ENCODE measurements around the gene SELENOK. TPM values are rescaled to one million over a fixed set of nuclear protein-coding genes. Genes with fewer than 3 reads are reported as not detected.

The SELENOK gene
- total RNA-seq, 1 donor from 2014 or later = 55.0 TPM

- no peak for DNase-seq (ENCODE audit: extremely low spot score in 2 of 2)
- Histone ChIP-seq H3K27ac (no peak overlapping the region), H3K4me1 (peaks cover 16% of the 10 kb centered on the region), H3K36me3 (no peaks in the 10 kb centered on the region), H3K9me3 (no peaks in the 10 kb centered on the region), H3K27me3 (no peaks in the 10 kb centered on the region), H3K4me3 (no peak overlapping the region)
- TF ChIP-seq POLR2AphosphoS5 (IDR thresholded peaks at IDR 0.05; ENCODE audit: insufficient read depth in 1 of 2, low read depth in 1 of 2) = no peak
- TF ChIP-seq CTCF (IDR thresholded peaks at IDR 0.05) = no peak
- TF ChIP-seq POLR2A (IDR thresholded peaks at IDR 0.05) = no peak
- intact Hi-C loops (cut with DNase I) = no loop called here
Observed at GRCh38 chr3:53849916-53850315, 41.7 kb downstream of the SELENOK start.

GRCh38 chr3:53846851-53847155 is 44.9 kb downstream of the SELENOK start:
- intact Hi-C loops (cut with DNase I) = no loop called here
- no peak for DNase-seq (ENCODE audit: extremely low spot score in 2 of 2)
- Histone ChIP-seq H3K4me3 (peak overlapping the region; percentile 60 to 81), H3K9me3 (no peaks in the 10 kb centered on the region), H3K36me3 (no peaks in the 10 kb centered on the region), H3K27me3 (no peaks in the 10 kb centered on the region), H3K27ac (no peak overlapping the region), H3K4me1 (peaks cover 18% of the 10 kb centered on the region)
- TF ChIP-seq POLR2A (IDR thresholded peaks at IDR 0.05) (no peak), CTCF (IDR thresholded peaks at IDR 0.05) (no peak), POLR2AphosphoS5 (IDR thresholded peaks at IDR 0.05; ENCODE audit: insufficient read depth in 1 of 2, low read depth in 1 of 2) (no peak)

- Histone ChIP-seq H3K9me3 (no peaks in the 10 kb centered on the region), H3K36me3 (no peaks in the 10 kb centered on the region), H3K4me3 (peak within 1 kb of the TSS; percentile 60 to 81), H3K27ac (peak within 1 kb of the TSS; percentile 70), H3K4me1 (peaks cover 18% of the 10 kb centered on the region), H3K27me3 (no peaks in the 10 kb centered on the region)
- no peak for DNase-seq (ENCODE audit: extremely low spot score in 2 of 2)
- intact Hi-C loops (cut with DNase I) = no loop called here
- TF ChIP-seq CTCF (IDR thresholded peaks at IDR 0.05) = no peak
- TF ChIP-seq POLR2AphosphoS5 (IDR thresholded peaks at IDR 0.05; ENCODE audit: insufficient read depth in 1 of 2, low read depth in 1 of 2) = peak in 1 of 2 donors; percentile 54
- no peak for TF ChIP-seq POLR2A (IDR thresholded peaks at IDR 0.05)
Observed at GRCh38 chr3:53846134-53846850, 45.4 kb downstream of the SELENOK start, which contains the start of the genes CHDH and IL17RB. Gene CHDH, minus strand, starts transcription at chr3:53846419. Its CDS starts 22,411 bp downstream, at chr3:53824008. Gene IL17RB, plus strand, starts transcription at chr3:53846568. Its CDS starts 21 bp downstream, at chr3:53846589.

GRCh38 chr3:53845881-53846133 is 45.9 kb downstream of the SELENOK start:
- TF ChIP-seq CTCF (IDR thresholded peaks at IDR 0.05) (no peak), POLR2A (IDR thresholded peaks at IDR 0.05) (no peak), POLR2AphosphoS5 (IDR thresholded peaks at IDR 0.05; ENCODE audit: insufficient read depth in 1 of 2, low read depth in 1 of 2) (no peak)
- Histone ChIP-seq H3K4me1 (peaks cover 18% of the 10 kb centered on the region), H3K4me3 (peak overlapping the region; percentile 60 to 81), H3K27ac (peak overlapping the region; percentile 70), H3K36me3 (no peaks in the 10 kb centered on the region), H3K27me3 (no peaks in the 10 kb centered on the region), H3K9me3 (no peaks in the 10 kb centered on the region)
- intact Hi-C loops (cut with DNase I) = no loop called here
- no peak for DNase-seq (ENCODE audit: extremely low spot score in 2 of 2)

GRCh38 chr3:53845103-53845880 is 46.4 kb downstream of the SELENOK start:
- TF ChIP-seq POLR2A (IDR thresholded peaks at IDR 0.05) = no peak
- TF ChIP-seq CTCF (IDR thresholded peaks at IDR 0.05) = no peak
- no peak for TF ChIP-seq POLR2AphosphoS5 (IDR thresholded peaks at IDR 0.05; ENCODE audit: insufficient read depth in 1 of 2, low read depth in 1 of 2)
- Histone ChIP-seq H3K4me1 (peaks cover 18% of the 10 kb centered on the region), H3K27me3 (no peaks in the 10 kb centered on the region), H3K36me3 (no peaks in the 10 kb centered on the region), H3K27ac (peak overlapping the region; percentile 70), H3K4me3 (peak overlapping the region; percentile 60 to 81), H3K9me3 (no peaks in the 10 kb centered on the region)
- intact Hi-C loops (cut with DNase I) = no loop called here
- no peak for DNase-seq (ENCODE audit: extremely low spot score in 2 of 2)
